Measurements from ENCODE around the gene STAG1.
"Not testable (repeated sequence)": the region's sequence is repeated elsewhere in the genome, so short reads cannot be mapped to it uniquely, and the experiment has no call there.

Gene STAG1

DNA sequence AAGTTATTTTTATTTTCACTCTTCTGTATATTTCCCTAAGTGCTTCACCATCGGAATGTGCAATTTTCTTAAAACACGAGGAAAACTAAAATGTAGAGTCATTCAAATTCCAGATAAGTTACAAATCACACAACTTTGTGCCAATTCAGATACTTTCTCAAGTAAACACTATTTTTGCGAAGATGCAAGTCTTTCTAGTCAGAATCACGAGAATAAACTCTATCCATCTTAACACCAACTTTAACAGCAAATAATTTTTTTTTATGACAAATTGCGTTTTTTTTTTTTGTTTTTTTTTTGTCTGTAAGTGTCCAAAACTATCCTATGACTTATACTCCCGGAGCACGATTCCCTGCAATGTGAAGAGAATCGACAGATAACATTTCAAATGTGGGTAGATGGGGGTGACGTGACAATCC lies 1.3 kb downstream of the STAG1 start:
- Histone ChIP-seq H3K27me3 (ENCODE audit: insufficient read depth, low read length, poor library complexity) (no peaks in the 10 kb centered on the region), H4K8ac (ENCODE audit: low read depth, low read length) (peak overlapping the region; percentile 83), H3K4ac (ENCODE audit: low read depth, low read length) (no peak overlapping the region), H3K56ac (ENCODE audit: low read length) (peak overlapping the region; percentile 94), H2BK15ac (replicated peaks; ENCODE audit: low read depth) (no peak overlapping the region), H3K23ac (ENCODE audit: low read length) (no peak overlapping the region), H4K5ac (ENCODE audit: low read length) (peak overlapping the region; percentile 56), H3K79me1 (ENCODE audit: low read length) (no peaks in the 10 kb centered on the region), H3K9ac (ENCODE audit: low read length) (peak overlapping the region; percentile 92), H3K27ac (ENCODE audit: low read depth, low read length) (peak overlapping the region; percentile 97), H2BK5ac (ENCODE audit: low read length) (peak overlapping the region; percentile 78), H2BK120ac (ENCODE audit: low read depth, low read length) (no peak overlapping the region), H3K4me1 (ENCODE audit: control insufficient read depth, low read depth, low read length) (peaks cover 10% of the 10 kb centered on the region), H2AK5ac (ENCODE audit: low read length) (no peak overlapping the region), H3K79me2 (ENCODE audit: control insufficient read depth, insufficient read depth, low read length) (peaks cover 38% of the 10 kb centered on the region), H3K4me2 (ENCODE audit: low read length) (peak overlapping the region; percentile 62), H3K18ac (ENCODE audit: low read length) (peak overlapping the region; percentile 100), H3K36me3 (ENCODE audit: control insufficient read depth, insufficient read depth, low read length) (no peaks in the 10 kb centered on the region), H3K4me3 (ENCODE audit: low read length) (peak overlapping the region; percentile 79)
- no peak for DNase-seq
- no CpG with 5 or more reads among the region's 9 CpGs for WGBS (ENCODE audit: extremely low coverage, insufficient coverage, low lambda C conversion rate)

DNA sequence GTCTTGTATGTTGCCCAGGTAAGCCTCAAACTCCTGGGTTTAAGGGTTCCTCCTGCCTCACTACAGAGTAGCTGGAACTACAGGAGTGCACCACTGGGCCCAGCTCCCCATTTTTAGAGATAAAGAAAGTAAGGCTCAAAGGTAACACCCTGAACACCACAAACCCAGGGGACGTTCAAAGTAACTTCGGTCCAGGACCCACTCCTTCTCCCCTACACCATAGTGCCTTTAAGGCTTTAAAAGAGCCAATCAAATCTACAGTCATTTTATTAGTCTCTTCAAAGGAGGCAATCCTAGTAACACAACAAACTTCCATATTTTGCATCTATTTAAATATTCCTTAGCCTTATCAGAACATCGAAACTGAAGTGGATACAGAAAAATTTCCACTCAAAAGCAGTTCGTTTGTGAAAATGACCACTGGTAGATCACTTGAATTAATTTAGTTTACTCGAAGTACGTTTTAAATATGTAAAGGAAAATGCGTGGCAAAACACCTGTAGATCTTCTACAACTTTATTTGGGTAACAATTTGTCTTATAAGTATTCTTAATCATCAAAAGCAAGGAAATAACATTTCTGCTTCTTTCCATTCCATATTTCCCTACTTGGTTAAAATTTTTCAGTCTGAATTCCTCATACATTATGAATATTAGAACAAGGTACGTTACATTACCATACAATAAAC lies 1.8 kb downstream of the STAG1 start:
- Histone ChIP-seq H3K4me3 (ENCODE audit: low read length) (no peak overlapping the region), H3K56ac (ENCODE audit: low read length) (peak overlapping the region; percentile 51), H3K79me1 (ENCODE audit: low read length) (peaks cover 2% of the 10 kb centered on the region), H2BK15ac (replicated peaks; ENCODE audit: low read depth) (peak overlapping the region; percentile 93), H3K4me2 (ENCODE audit: low read length) (no peak overlapping the region), H4K5ac (ENCODE audit: low read length) (no peak overlapping the region), H3K36me3 (ENCODE audit: control insufficient read depth, insufficient read depth, low read length) (no peaks in the 10 kb centered on the region), H2BK5ac (ENCODE audit: low read length) (no peak overlapping the region), H3K27ac (ENCODE audit: low read depth, low read length) (no peak overlapping the region), H2BK120ac (ENCODE audit: low read depth, low read length) (no peak overlapping the region), H3K9ac (ENCODE audit: low read length) (peak overlapping the region; percentile 10), H4K8ac (ENCODE audit: low read depth, low read length) (no peak overlapping the region), H3K79me2 (ENCODE audit: control insufficient read depth, insufficient read depth, low read length) (peaks cover 43% of the 10 kb centered on the region), H3K27me3 (ENCODE audit: insufficient read depth, low read length, poor library complexity) (no peaks in the 10 kb centered on the region), H3K4me1 (ENCODE audit: control insufficient read depth, low read depth, low read length) (peaks cover 10% of the 10 kb centered on the region), H3K4ac (ENCODE audit: low read depth, low read length) (no peak overlapping the region), H2AK5ac (ENCODE audit: low read length) (no peak overlapping the region), H3K18ac (ENCODE audit: low read length) (peak overlapping the region; percentile 72), H3K23ac (ENCODE audit: low read length) (no peak overlapping the region)
- DNase-seq = no peak
- 100% methylated on average over 1 of the region's 8 CpGs for WGBS (ENCODE audit: extremely low coverage, insufficient coverage, low lambda C conversion rate)

DNA sequence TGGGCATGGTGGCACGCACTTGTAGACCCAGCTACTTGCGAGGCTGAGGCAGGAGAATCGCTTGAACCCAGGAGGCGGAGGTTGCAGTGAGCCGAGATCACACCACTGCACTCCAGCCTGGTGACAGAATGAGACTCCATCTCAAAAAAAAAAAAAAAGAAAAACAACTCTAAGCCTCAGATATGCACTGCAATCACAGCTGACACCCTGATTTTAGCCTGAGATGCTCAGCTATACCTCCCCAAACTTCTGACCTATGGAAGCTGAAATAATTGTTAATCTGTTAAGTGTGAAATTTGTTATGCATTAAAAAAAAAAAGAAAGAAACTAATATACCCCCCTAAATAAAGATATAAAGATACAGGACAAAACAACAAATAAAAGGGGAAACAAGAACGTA lies 2.6 kb downstream of the STAG1 start:
- H3K23ac ChIP-seq (ENCODE audit: low read length); H2BK120ac ChIP-seq (ENCODE audit: low read depth, low read length); H3K4me2 ChIP-seq (ENCODE audit: low read length); H3K18ac ChIP-seq (ENCODE audit: low read length); H3K27me3 ChIP-seq (ENCODE audit: insufficient read depth, low read length, poor library complexity); H3K27ac ChIP-seq (ENCODE audit: low read depth, low read length); H4K5ac ChIP-seq (ENCODE audit: low read length); H3K79me1 ChIP-seq (ENCODE audit: low read length); H4K8ac ChIP-seq (ENCODE audit: low read depth, low read length); H3K9ac ChIP-seq (ENCODE audit: low read length); H2BK15ac ChIP-seq (replicated peaks; ENCODE audit: low read depth); H3K4me3 ChIP-seq (ENCODE audit: low read length); H2AK5ac ChIP-seq (ENCODE audit: low read length); H2BK5ac ChIP-seq (ENCODE audit: low read length); DNase-seq; H3K36me3 ChIP-seq (ENCODE audit: control insufficient read depth, insufficient read depth, low read length); H3K56ac ChIP-seq (ENCODE audit: low read length): not testable (repeated sequence)
- Histone ChIP-seq H3K79me2 (ENCODE audit: control insufficient read depth, insufficient read depth, low read length) (peaks cover 49% of the 10 kb centered on the region), H3K4ac (ENCODE audit: low read depth, low read length) (peak overlapping the region; percentile 79), H3K4me1 (ENCODE audit: control insufficient read depth, low read depth, low read length) (peaks cover 10% of the 10 kb centered on the region)
- no CpG with 5 or more reads among the region's 6 CpGs for WGBS (ENCODE audit: extremely low coverage, insufficient coverage, low lambda C conversion rate)

DNA sequence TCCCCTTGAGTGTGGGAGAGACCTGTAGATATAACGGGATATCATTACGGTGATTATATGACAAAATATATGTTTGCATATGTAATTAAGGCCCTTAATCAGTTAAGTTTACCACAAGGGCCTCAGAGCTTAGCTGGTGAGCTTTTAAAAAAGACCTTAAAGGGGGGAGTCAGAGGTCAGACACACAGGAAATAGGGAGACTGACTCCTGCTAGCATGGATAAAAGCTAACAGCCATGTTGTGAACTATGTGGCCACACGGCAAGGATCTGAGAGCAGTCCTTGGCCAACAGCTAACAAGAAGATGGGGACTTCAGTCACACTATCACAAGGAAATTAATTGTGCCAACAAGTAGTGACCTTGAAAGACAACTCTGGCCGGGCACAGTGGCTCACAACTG lies 3.1 kb downstream of the STAG1 start:
- Histone ChIP-seq H3K18ac (ENCODE audit: low read length) (peak overlapping the region; percentile 15), H3K23ac (ENCODE audit: low read length) (peak overlapping the region; percentile 15), H2BK5ac (ENCODE audit: low read length) (peak overlapping the region; percentile 51), H3K4me2 (ENCODE audit: low read length) (no peak overlapping the region), H3K27me3 (ENCODE audit: insufficient read depth, low read length, poor library complexity) (no peaks in the 10 kb centered on the region), H3K79me2 (ENCODE audit: control insufficient read depth, insufficient read depth, low read length) (peaks cover 53% of the 10 kb centered on the region), H4K5ac (ENCODE audit: low read length) (no peak overlapping the region), H3K4me1 (ENCODE audit: control insufficient read depth, low read depth, low read length) (peaks cover 10% of the 10 kb centered on the region), H3K4me3 (ENCODE audit: low read length) (no peak overlapping the region), H2BK15ac (replicated peaks; ENCODE audit: low read depth) (no peak overlapping the region), H3K27ac (ENCODE audit: low read depth, low read length) (no peak overlapping the region), H3K36me3 (ENCODE audit: control insufficient read depth, insufficient read depth, low read length) (no peaks in the 10 kb centered on the region), H4K8ac (ENCODE audit: low read depth, low read length) (no peak overlapping the region), H2BK120ac (ENCODE audit: low read depth, low read length) (no peak overlapping the region), H3K4ac (ENCODE audit: low read depth, low read length) (peak overlapping the region; percentile 79), H2AK5ac (ENCODE audit: low read length) (no peak overlapping the region), H3K79me1 (ENCODE audit: low read length) (peaks cover 3% of the 10 kb centered on the region), H3K56ac (ENCODE audit: low read length) (peak overlapping the region; percentile 54), H3K9ac (ENCODE audit: low read length) (peak overlapping the region; percentile 24)
- no CpG with 5 or more reads among the region's 4 CpGs for WGBS (ENCODE audit: extremely low coverage, insufficient coverage, low lambda C conversion rate)
- DNase-seq = no peak

DNA sequence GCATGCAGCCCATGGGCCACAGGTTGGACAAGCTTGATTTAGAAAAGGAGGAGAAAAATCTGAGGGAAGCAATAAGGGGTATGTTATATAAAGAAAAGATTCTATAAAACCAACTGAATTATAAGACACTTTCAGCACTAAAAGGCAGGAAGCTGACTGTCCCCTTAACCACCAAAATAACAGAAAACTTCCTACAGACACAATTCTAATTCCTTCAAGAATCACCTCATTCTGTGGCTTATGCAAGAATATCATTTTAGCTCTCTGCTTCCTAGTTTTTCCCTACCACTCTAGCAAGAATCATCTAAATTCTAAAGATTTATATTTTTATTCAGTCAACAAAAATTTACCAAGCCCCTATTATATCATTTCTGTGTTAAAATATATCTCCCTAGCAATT lies 6.3 kb downstream of the STAG1 start:
- Histone ChIP-seq H3K79me1 (ENCODE audit: low read length) (peaks cover 5% of the 10 kb centered on the region), H3K18ac (ENCODE audit: low read length) (no peak overlapping the region), H2BK120ac (ENCODE audit: low read depth, low read length) (no peak overlapping the region), H3K27ac (ENCODE audit: low read depth, low read length) (no peak overlapping the region), H3K4me2 (ENCODE audit: low read length) (no peak overlapping the region), H2BK5ac (ENCODE audit: low read length) (no peak overlapping the region), H3K4me1 (ENCODE audit: control insufficient read depth, low read depth, low read length) (peaks cover 6% of the 10 kb centered on the region), H3K27me3 (ENCODE audit: insufficient read depth, low read length, poor library complexity) (no peaks in the 10 kb centered on the region), H2BK15ac (replicated peaks; ENCODE audit: low read depth) (no peak overlapping the region), H4K5ac (ENCODE audit: low read length) (no peak overlapping the region), H3K9ac (ENCODE audit: low read length) (no peak overlapping the region), H3K23ac (ENCODE audit: low read length) (no peak overlapping the region), H2AK5ac (ENCODE audit: low read length) (no peak overlapping the region), H3K36me3 (ENCODE audit: control insufficient read depth, insufficient read depth, low read length) (no peaks in the 10 kb centered on the region), H3K4ac (ENCODE audit: low read depth, low read length) (no peak overlapping the region), H3K4me3 (ENCODE audit: low read length) (no peak overlapping the region), H3K79me2 (ENCODE audit: control insufficient read depth, insufficient read depth, low read length) (peaks cover 65% of the 10 kb centered on the region), H3K56ac (ENCODE audit: low read length) (no peak overlapping the region), H4K8ac (ENCODE audit: low read depth, low read length) (no peak overlapping the region)
- DNase-seq = no peak

DNA sequence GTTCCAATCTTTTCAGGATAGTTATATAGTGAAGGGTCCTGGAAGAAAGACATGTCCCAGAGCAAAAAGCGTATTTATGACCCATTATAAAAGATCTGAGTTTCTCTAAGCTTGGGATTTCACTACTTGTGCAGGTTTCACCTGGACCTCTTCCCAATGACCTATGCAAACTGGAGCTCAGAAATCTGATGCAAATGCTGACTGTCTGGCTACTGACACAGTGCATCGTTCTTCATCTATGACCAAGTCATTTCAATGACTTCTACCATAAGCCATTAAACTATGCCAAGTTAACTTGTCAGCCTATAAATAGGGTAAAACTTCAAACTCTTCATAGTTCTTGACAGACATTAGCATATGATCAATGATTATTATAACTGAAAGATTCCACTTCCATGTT lies 11.1 kb downstream of the STAG1 start:
- no peaks in the 10 kb centered on the region for H3K27me3 ChIP-seq (ENCODE audit: insufficient read depth, low read length, poor library complexity)
- no peak overlapping the region for H3K27ac ChIP-seq (ENCODE audit: low read depth, low read length)
- no peaks in the 10 kb centered on the region for H3K4me1 ChIP-seq (ENCODE audit: control insufficient read depth, low read depth, low read length)
- H2AK5ac ChIP-seq (ENCODE audit: low read length) = no peak overlapping the region
- H3K56ac ChIP-seq (ENCODE audit: low read length) = no peak overlapping the region
- no peak overlapping the region for H2BK5ac ChIP-seq (ENCODE audit: low read length)
- H4K5ac ChIP-seq (ENCODE audit: low read length) = no peak overlapping the region
- H3K4me2 ChIP-seq (ENCODE audit: low read length) = no peak overlapping the region
- no peaks in the 10 kb centered on the region for H3K36me3 ChIP-seq (ENCODE audit: control insufficient read depth, insufficient read depth, low read length)
- no peak for DNase-seq
- peaks cover 10% of the 10 kb centered on the region for H3K79me1 ChIP-seq (ENCODE audit: low read length)
- H2BK15ac ChIP-seq (replicated peaks; ENCODE audit: low read depth) = no peak overlapping the region
- no peak overlapping the region for H3K9ac ChIP-seq (ENCODE audit: low read length)
- no peak overlapping the region for H4K8ac ChIP-seq (ENCODE audit: low read depth, low read length)
- peaks cover 51% of the 10 kb centered on the region for H3K79me2 ChIP-seq (ENCODE audit: control insufficient read depth, insufficient read depth, low read length)
- no peak overlapping the region for H3K4me3 ChIP-seq (ENCODE audit: low read length)
- H3K18ac ChIP-seq (ENCODE audit: low read length) = no peak overlapping the region
- no CpG with 5 or more reads among the region's 2 CpGs for WGBS (ENCODE audit: extremely low coverage, insufficient coverage, low lambda C conversion rate)
- H3K23ac ChIP-seq (ENCODE audit: low read length) = no peak overlapping the region
- no peak overlapping the region for H2BK120ac ChIP-seq (ENCODE audit: low read depth, low read length)
- H3K4ac ChIP-seq (ENCODE audit: low read depth, low read length) = no peak overlapping the region
